ENCODE measurements around the gene PON3.

DNA sequence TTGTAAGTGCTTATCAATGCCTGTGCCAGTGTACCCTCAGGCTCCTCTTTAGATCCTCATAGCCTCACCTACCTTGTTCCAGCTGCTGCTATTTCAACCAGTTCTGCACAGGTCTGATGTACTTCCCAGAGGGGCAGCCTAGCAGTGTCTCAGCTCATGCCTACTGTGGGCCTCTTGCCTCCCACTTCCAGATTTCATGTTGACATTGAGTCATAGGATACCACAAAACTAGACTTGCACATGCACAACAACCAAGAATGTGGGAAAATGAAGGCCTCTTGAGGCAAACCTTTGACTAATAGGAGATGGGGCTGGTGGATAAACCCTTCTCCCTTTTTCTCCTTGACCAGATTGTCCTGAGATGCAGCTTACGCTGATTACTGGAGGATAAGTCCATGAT, 31.0 kb downstream of the PON3 start:
- no peak for TF ChIP-seq EZH2phosphoT487 (IDR thresholded peaks at IDR 0.05; ENCODE audit: low read depth, severe bottlenecking, unreplicated experiment)
- TF ChIP-seq EZH2 (IDR thresholded peaks at IDR 0.05; ENCODE audit: borderline replicate concordance) = no peak
- TF ChIP-seq, protein P1, sequence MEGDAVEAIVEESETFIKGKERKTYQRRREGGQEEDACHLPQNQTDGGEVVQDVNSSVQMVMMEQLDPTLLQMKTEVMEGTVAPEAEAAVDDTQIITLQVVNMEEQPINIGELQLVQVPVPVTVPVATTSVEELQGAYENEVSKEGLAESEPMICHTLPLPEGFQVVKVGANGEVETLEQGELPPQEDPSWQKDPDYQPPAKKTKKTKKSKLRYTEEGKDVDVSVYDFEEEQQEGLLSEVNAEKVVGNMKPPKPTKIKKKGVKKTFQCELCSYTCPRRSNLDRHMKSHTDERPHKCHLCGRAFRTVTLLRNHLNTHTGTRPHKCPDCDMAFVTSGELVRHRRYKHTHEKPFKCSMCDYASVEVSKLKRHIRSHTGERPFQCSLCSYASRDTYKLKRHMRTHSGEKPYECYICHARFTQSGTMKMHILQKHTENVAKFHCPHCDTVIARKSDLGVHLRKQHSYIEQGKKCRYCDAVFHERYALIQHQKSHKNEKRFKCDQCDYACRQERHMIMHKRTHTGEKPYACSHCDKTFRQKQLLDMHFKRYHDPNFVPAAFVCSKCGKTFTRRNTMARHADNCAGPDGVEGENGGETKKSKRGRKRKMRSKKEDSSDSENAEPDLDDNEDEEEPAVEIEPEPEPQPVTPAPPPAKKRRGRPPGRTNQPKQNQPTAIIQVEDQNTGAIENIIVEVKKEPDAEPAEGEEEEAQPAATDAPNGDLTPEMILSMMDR (IDR thresholded peaks at IDR 0.05; ENCODE audit: poor library complexity) = no peak
